Stomach (tissue), 9 donors: ENCODE results near the gene JAKMIP2. TPM values are rescaled to one million over a fixed set of nuclear protein-coding genes. Genes with fewer than 3 reads are reported as not detected.

Experiments used
- DNase-seq, 2 donors: peaks; one replicate each; pipeline versions ENCODE4 v3.0.0 to v3.0.0-alpha.2; 2013 to 2019
- H3K27ac ChIP-seq, 5 donors: fragments of 200-600 bp in 4 of 5; sonication (generic) in 4 of 5; one replicate each; pipeline ENCODE4 v1.5.1; 2013 to 2019; ENCODE audit warnings: mild to moderate bottlenecking in 1 of 5, moderate library complexity in 1 of 5
- H3K27me3 ChIP-seq, 3 donors: fragments of 200-600 bp; sonication (generic); one replicate each; pipeline ENCODE4 v1.5.1; 2017 to 2019; ENCODE audit warnings: mixed run types in 1 of 3
- H3K36me3 ChIP-seq, 4 donors: fragments of 200-600 bp; sonication (generic); 1 replicate in 3 of 4; 2 replicates in 1 of 4; pipeline ENCODE4 v1.5.1; 2016 to 2019
- H3K4me1 ChIP-seq, 4 donors: fragments of 200-600 bp; sonication (generic); one replicate each; pipeline ENCODE4 v1.5.1; 2016 to 2019
- H3K4me3 ChIP-seq, 4 donors: fragments of 200-600 bp; sonication (generic) in 3 of 4; one replicate each; pipeline ENCODE4 v1.5.1; 2016 to 2019; ENCODE audit warnings: mild to moderate bottlenecking in 1 of 4
- H3K9me3 ChIP-seq, 4 donors: fragments of 200-600 bp; sonication (generic); one replicate each; pipeline ENCODE4 v1.5.1; 2016 to 2019
- CTCF ChIP-seq, 7 experiments: fragments of 450-650 bp in 4 of 7; fragments of 200-600 bp in 3 of 7; sonication (generic) in 3 of 7; IDR thresholded peaks; one replicate each; pipeline ENCODE4 v1.5.1; 2016 to 2019; ENCODE audit warnings: antibody characterized with exemption in 7 of 7, control low read depth in 2 of 7, mild to moderate bottlenecking in 1 of 7
- EP300 ChIP-seq: sonication (generic); formaldehyde crosslinking; IDR thresholded peaks from one replicate; pipeline ENCODE4 v1.6.1; 2017; ENCODE audit warnings: antibody characterized with exemption
- POLR2A ChIP-seq, 4 donors: fragments of 450-650 bp; IDR thresholded peaks; one replicate each; pipeline ENCODE4 v1.6.1; 2016; ENCODE audit warnings: antibody characterized with exemption in 4 of 4, control low read depth in 2 of 4, mild to moderate bottlenecking in 1 of 4, moderate library complexity in 1 of 4
- POLR2AphosphoS5 ChIP-seq, 3 donors: sonication (generic); formaldehyde crosslinking; IDR thresholded peaks; one replicate each; pipeline ENCODE4 v1.6.1; 2016; ENCODE audit warnings: antibody characterized with exemption in 3 of 3
- WGBS, 5 donors: extraction: QIAGEN DNeasy Blood & Tissue Kit in 3 of 5; methylation state at CpG; one replicate each; pipeline versions ENCODE4 v1.1.5 to v1.1.7; 2013 to 2018; 5-methylcytosine and 5-hydroxymethylcytosine counted together
- intact Hi-C: fragments of 100-400 bp; cut with DNase I; formaldehyde crosslinking; loops from one replicate; pipeline ENCODE4 v1.15.1; 2023; ENCODE audit warnings: low total_unique reads
- polyA plus RNA-seq, 3 donors: library from polyadenylated mRNA; stranded (reverse); fragments of 200-250 nt; gene quantifications; one replicate each; pipeline ENCODE4 v1.2.3, GENCODE V29; 2013
- total RNA-seq, 5 donors: library from RNA; depleted of rRNA; stranded (reverse); fragments of >200 nt; gene quantifications; one replicate each; pipeline versions ENCODE4 v1.1.0 to v1.2.3, GENCODE V29; 2014 to 2016
- donor health status: healthy with polysubstance abuse.
- donor health status: Bipolar disorder and iron deficiency.
- donor health status: healthy.

The JAKMIP2 gene
- total and polyA plus RNA-seq, 8 donors = 0.13 to 13.4 (median 2.6) TPM; not detected in 1

GRCh38 chr5:147779694-147780093 lies 2.8 kb downstream of the JAKMIP2 start:
- intact Hi-C loops = no loop called here

GRCh38 chr5:147776989-147777388 lies 5.5 kb downstream of the JAKMIP2 start:
- Histone ChIP-seq H3K36me3 (no peaks in the 10 kb centered on the region), H3K4me1 (peaks cover 0 to 4% (median 1%) of the 10 kb centered on the region in 4 donors), H3K27ac (no peak overlapping the region), H3K27me3 (peaks cover 0 to 1% (median 0%) of the 10 kb centered on the region in 3 donors), H3K9me3 (peaks cover 0 to 4% (median 0%) of the 10 kb centered on the region in 4 donors), H3K4me3 (no peak overlapping the region)
- intact Hi-C loops = no loop called here
- no peak for DNase-seq
- TF ChIP-seq POLR2AphosphoS5 (IDR thresholded peaks at IDR 0.05) (no peak), POLR2A (IDR thresholded peaks at IDR 0.05) (no peak), CTCF (IDR thresholded peaks at IDR 0.05) (no peak), EP300 (no peak)
- WGBS, 5 donors = 85 to 100% (median 89%) methylated on average over 4 of the region's 4 CpGs

More at GRCh38 chr5:147779694-147780093, 2.8 kb downstream of the JAKMIP2 start:
- Histone ChIP-seq H3K27me3 (peaks cover 0 to 12% (median 0%) of the 10 kb centered on the region in 3 donors), H3K36me3 (no peaks in the 10 kb centered on the region), H3K4me1 (peaks cover 0 to 17% (median 5%) of the 10 kb centered on the region in 4 donors), H3K9me3 (peaks cover 0 to 4% (median 0%) of the 10 kb centered on the region in 4 donors), H3K4me3 (no peak overlapping the region), H3K27ac (no peak overlapping the region)
- WGBS, 5 donors = 90 to 96% (median 90%) methylated on average over 1 of the region's 1 CpG
- TF ChIP-seq POLR2AphosphoS5 (IDR thresholded peaks at IDR 0.05) = no peak
- TF ChIP-seq CTCF (IDR thresholded peaks at IDR 0.05) = no peak
- TF ChIP-seq POLR2A (IDR thresholded peaks at IDR 0.05) = no peak
- TF ChIP-seq EP300 = no peak
- no peak for DNase-seq

GRCh38 chr5:147773587-147773986 lies 8.9 kb downstream of the JAKMIP2 start:
- Histone ChIP-seq H3K9me3 (peaks cover 0 to 4% (median 0%) of the 10 kb centered on the region in 4 donors), H3K27ac (no peak overlapping the region), H3K4me3 (no peak overlapping the region), H3K4me1 (no peaks in the 10 kb centered on the region), H3K27me3 (no peaks in the 10 kb centered on the region), H3K36me3 (no peaks in the 10 kb centered on the region)
- 64 to 85% (median 74%) methylated on average over 2 of the region's 2 CpGs for WGBS, 5 donors
- no peak for DNase-seq
- intact Hi-C loops = no loop called here
- TF ChIP-seq POLR2A (IDR thresholded peaks at IDR 0.05) (no peak), EP300 (no peak), CTCF (IDR thresholded peaks at IDR 0.05) (no peak), POLR2AphosphoS5 (IDR thresholded peaks at IDR 0.05) (no peak)

GRCh38 chr5:147773139-147773538 lies 9.4 kb downstream of the JAKMIP2 start:
- WGBS, 5 donors = 84 to 91% (median 89%) methylated on average over 6 of the region's 6 CpGs

More at GRCh38 chr5:147773139-147773538, 9.4 kb downstream of the JAKMIP2 start:
- Histone ChIP-seq H3K9me3 (peaks cover 0 to 4% (median 0%) of the 10 kb centered on the region in 4 donors), H3K36me3 (no peaks in the 10 kb centered on the region), H3K4me3 (no peak overlapping the region), H3K27me3 (no peaks in the 10 kb centered on the region), H3K4me1 (no peaks in the 10 kb centered on the region), H3K27ac (no peak overlapping the region)
- no peak for TF ChIP-seq POLR2AphosphoS5 (IDR thresholded peaks at IDR 0.05)
- no peak for TF ChIP-seq POLR2A (IDR thresholded peaks at IDR 0.05)
- no peak for TF ChIP-seq CTCF (IDR thresholded peaks at IDR 0.05)
- no peak for TF ChIP-seq EP300
- intact Hi-C loops = no loop called here
- no peak for DNase-seq
